ENCODE data around the gene PRDM12. TPM values are rescaled to one million over a fixed set of nuclear protein-coding genes. Genes with fewer than 3 reads are reported as not detected.

PRDM12 gene
- not detected in 2 replicates for total RNA-seq (ENCODE audit: low replicate concordance)

DNA sequence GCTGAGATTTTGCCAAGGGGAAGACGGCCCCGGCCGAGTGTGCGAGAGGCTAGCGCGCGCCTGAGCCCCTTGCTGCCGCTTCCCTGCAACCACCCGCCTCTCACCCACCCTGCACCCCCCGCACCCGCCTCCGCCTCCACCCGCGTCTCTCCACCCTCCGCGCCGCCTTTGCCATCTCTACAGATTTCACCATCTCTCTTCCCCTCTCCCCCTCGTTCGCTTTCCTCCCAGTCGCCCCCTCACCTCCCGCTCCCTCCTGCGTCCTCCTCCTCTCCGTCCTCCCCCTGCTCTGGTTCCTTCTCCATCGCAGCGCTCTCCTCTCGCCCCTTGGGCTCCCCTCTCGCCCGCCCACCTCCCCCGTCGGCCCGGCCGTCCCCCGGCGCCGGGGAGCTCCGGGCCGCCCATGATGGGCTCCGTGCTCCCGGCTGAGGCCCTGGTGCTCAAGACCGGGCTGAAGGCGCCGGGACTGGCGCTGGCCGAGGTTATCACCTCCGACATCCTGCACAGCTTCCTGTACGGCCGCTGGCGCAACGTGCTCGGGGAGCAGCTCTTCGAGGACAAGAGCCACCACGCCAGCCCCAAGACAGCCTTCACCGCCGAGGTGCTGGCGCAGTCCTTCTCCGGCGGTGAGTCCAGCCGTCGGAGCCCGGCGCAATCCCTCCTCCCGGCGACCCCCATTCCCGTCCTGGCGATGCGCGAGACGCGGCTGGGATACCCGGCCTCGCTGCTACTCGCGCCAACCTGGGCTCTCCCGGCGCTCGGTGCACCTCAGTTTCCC lies at the start of gene PRDM12:
PRDM12 (plus strand) TSS at position 344 of the 778 bp plus-strand sequence; CDS start at position 404, 60 bp downstream.

DNA sequence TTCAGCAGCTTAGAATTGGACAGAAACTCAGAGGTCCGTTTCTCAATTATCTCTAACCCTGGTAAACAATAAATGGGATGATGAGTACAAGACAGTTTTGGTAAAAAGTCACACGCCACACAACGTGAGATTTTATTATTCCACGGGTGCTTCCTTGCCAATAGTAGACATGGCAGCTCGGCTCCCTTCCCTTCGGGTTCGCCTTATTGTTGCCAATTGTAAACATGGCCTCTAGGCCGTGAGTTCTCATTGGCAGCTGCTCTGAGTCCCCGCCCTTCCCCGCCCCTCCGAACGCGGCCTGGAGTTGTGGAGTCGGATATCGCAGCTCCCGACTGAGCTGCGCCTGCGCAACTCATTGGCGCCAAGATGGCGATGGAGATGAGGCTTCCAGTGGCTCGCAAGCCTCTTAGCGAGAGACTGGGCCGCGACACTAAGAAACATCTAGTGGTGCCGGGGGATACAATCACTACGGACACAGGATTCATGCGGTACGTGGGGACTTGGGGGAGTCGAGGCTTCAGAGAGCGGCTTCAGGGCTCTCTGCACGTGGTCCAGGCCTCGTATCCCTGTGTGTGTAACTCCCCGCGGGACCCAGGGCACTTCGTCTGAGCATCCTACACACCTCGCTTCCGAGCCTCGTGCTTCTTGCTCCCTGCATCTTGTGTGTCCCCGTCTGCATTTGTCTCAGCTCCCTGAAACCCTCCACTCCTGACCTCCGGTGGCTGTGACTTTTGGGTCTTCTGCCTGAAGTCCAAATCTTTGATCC lies 29.2 kb downstream of the PRDM12 start, which contains the start of gene EXOSC2:
EXOSC2 (plus strand) TSS at position 355 of the 766 bp plus-strand sequence; CDS start at position 367, 12 bp downstream.

Other genes with a start within 250 kb of the PRDM12 start
- 47.2 and 359 TPM in 2 replicates for gene ASS1, start 219.6 kb upstream of the PRDM12 start, total RNA-seq (ENCODE audit: low replicate concordance)
- 40.6 and 41.9 TPM in 2 replicates for gene FUBP3, start 85.0 kb upstream of the PRDM12 start, total RNA-seq (ENCODE audit: low replicate concordance)
- 23.0 and 25.4 TPM in 2 replicates for gene EXOSC2, start 29.2 kb downstream of the PRDM12 start, total RNA-seq (ENCODE audit: low replicate concordance)
- 51.0 and 59.3 TPM in 2 replicates for gene ABL1, start 170.7 kb downstream of the PRDM12 start, total RNA-seq (ENCODE audit: low replicate concordance)
- not detected in 2 replicates for gene QRFP, start 232.2 kb downstream of the PRDM12 start, total RNA-seq (ENCODE audit: low replicate concordance)

Data from smooth muscle cell of the coronary artery (primary cell).